ENCODE data around the gene LRRC8E.

Gene LRRC8E

DNA sequence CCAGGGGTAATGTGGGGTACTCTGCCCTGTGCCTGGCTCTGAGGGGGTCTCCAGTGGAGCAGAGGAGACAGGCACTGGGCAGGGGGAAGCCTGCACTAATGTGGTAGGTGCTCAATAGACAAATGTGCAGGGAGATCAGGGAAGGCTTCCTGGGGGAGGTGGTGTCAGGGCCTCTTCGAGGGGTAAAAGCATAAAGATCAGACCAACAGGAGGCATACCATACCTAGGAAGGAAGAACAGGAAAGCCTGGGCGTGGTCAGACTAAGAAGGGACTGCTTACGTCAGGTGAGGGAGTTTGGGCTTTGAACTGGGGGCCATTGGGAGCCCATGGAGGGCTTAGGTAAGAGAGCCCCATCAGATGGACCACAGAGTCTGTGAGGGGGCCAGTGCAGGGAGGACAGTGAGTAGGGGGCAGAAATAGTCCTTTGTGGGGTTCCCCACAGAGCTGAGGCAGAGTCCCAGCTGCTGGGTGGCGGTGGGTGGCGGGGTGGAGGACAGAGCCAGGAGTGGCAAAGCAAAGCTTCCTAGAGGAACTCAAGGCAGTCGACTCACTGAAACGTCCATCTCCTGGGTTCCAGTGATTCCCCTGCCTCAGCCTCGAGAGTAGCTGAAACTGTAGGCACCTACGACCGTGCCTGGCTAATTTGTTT is 22.9 kb upstream of the LRRC8E start:
- peak in 3 of 10 donors; percentile 47 to 65 (median 52) for DNase-seq
- intact Hi-C loops (cut with DNase I): no loop called here

DNA sequence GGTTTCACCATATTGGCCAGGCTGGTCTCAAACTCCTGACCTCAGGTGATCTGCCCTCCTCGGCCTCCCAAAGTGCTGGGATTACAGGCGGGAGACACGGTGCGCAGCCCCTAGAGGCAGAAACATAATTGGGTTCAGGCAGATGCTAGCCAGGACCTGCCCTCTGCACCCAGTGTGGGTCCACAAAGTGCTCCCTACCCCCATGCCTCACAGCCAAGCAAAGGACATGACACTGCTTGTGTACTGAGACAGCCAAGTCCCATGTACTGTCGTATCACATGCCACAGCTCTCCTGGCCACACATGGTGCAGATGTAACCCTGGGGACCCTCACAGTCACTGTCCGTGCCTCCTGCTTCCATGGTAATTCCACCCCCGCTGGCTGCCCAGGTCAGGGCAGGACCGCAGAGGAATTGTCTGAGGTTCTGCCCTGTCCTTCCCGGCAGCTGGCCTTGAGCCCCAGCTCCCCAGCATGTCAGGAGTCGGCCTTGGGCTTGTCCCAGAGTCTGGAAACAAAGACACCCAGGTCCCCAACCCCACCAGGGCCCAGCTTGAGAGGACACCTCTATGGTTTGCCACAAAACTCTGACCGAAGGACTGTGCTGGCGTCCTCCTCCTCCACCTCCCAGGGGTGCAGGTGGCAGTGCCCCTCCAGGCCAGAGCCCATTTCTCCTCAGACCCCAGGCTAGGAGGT is 21.8 kb upstream of the LRRC8E start:
- peak in 3 of 10 donors; percentile 45 to 80 (median 73) for DNase-seq
- intact Hi-C loops (cut with DNase I): no loop called here

DNA sequence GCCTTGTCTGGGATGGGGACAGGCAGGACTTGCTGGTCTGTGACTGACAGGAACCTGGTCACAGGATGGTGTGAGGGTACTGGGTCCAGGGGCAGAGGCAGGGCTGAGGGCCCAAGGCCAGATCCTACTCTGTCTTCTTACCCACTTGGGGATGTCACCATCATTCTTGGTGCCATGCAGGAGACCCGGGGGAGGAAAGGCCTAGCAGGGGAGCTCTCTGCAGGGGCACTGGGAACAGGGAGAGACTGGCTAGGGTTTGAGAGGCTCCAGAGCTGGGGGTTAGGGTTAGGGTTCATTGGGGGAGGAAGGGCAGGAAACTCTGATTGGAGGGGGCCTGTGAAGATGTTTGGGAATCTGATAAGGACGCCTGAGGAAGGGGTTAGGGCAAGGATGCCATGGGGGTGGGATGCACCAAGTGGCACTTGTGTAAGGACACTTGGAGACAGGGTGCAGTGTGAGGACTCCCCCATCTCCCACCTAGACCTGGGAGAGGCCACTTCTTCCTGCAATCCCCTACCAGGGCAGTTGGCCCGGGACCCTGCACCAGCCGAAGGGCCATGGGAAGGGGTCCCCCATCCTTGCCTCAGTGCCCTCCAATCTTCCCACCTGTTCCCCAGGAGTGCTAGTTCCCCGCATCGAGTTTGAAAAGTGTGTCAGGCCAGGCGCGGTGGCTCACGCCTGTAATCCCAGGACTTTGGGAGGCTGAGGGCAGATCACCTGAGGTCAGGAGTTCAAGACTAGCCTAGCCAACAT is 21.0 kb upstream of the LRRC8E start:
- DNase-seq: peak in 2 of 10 donors; percentile 21 to 84
- intact Hi-C loops (cut with DNase I): no loop called here

DNA sequence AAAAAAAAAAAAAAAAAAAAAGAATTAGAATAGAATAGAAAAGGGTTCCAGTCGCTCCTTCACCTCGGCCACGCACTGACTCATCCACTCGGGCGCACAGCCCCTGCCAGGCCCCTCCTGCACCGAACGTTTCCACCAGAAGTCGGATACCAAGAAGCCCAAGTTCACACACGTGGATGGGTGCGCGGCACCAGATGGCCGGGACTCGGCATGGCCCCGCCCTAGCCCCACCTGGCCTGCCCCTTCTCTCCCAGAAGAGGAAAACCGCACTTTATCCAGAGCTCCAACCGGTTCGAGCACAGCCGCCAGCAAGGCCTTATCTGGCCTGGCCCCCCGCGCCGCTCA is 20.0 kb upstream of the LRRC8E start:
- peak in 1 of 10 donors; percentile 88 for DNase-seq
- intact Hi-C loops (cut with DNase I): no loop called here

DNA sequence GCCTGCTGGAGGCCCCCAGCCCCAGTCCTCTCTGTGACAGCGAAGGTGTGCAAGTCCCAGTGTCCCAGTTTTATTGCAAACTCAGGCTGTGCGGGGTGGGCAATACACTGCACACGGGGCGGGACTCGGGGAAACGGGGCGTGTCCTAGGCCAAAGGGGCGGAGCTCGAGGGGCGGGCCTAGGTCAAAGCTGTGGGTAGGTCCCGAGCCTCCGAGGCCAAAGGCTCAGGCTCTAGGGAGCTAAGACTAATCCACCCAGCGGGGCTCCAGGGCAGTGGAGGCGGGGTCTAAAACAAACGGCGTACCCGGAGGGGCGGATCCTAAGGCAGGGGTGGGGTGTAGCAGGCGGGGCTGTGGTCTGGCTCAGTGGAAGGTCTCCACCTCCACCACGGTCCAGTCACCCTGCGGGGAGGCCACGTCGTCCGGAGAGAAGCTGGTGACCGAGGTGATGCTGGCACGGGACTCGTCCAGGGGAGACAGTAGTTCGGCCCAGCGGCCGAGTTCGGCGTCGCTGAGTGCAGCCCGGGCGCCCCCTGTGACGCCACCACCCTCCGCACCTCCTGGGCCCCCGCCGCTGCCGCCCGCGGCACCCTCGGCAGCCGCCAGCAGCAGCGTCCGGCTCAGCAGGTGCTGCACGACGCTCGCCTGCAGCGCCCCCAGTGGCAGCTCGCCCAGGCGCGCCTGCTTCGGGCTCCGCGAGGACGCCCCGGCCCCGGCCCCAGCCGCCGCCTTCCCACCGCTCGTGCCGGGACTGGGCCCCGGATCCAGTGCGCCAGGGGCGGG is 19.4 kb upstream of the LRRC8E start:
- intact Hi-C loops (cut with DNase I): no loop called here

DNA sequence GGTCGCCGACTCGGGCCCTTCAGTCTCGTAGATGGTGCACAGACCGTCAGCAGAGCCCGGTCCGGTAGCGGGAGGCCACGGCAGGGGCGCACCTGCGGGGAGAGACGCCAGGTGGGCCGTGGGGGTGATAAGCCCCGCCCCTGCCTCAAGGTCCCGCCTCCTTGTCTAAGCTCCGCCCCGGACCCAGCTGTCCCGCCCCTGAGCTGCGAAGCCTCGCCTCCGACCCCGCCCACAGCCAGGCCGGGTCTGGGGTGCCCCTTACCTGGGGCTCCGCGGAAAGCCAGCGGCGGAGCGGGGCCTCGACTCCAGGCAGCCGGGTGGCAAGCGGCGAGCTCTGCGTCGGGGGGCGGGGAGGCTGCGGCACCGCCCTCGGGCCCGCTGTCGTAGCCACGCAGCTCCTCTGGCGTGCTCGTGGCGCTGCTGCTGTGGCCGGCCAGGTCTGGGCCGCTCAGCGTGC is 18.8 kb upstream of the LRRC8E start:
- DNase-seq: peak in 7 of 10 donors; percentile 42 to 95 (median 60)
- intact Hi-C loops (cut with DNase I): no loop called here

More for the DNA sequence above, 19.4 kb upstream of the LRRC8E start:
- peak in 6 of 10 donors; percentile 51 to 95 (median 63) for DNase-seq

DNA sequence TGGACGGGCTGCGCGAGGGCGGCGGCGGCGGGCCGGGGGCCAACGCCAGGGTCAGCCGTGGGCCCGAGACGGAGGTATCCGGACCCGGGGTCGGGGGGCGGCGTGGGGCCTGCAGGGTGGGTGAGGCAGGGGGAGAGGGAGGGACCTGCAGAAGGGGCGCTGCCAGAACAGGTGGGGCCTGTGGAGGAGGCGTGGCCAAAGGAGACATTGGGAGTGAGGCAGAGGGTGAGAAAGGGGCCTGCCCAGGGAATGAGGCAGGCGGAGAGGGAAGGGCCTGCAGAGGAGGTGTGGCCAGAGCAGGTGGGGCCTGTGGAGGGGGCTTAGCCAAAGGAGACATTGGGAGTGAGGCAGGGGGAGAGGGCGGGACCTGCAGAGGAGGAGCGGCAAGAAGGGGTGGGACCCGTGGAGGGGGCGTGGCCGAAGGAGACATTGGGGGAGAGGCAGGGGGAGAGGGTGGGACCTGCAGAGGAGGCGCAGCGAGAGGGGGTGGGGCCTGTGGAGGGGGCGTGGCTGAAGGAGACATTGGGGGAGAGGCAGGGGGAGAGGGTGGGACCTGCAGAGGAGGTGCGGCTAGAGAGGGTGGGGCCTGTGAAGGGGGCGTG is 18.3 kb upstream of the LRRC8E start:
- intact Hi-C loops (cut with DNase I): no loop called here
- peak in 3 of 10 donors; percentile 50 to 90 (median 85) for DNase-seq

DNA sequence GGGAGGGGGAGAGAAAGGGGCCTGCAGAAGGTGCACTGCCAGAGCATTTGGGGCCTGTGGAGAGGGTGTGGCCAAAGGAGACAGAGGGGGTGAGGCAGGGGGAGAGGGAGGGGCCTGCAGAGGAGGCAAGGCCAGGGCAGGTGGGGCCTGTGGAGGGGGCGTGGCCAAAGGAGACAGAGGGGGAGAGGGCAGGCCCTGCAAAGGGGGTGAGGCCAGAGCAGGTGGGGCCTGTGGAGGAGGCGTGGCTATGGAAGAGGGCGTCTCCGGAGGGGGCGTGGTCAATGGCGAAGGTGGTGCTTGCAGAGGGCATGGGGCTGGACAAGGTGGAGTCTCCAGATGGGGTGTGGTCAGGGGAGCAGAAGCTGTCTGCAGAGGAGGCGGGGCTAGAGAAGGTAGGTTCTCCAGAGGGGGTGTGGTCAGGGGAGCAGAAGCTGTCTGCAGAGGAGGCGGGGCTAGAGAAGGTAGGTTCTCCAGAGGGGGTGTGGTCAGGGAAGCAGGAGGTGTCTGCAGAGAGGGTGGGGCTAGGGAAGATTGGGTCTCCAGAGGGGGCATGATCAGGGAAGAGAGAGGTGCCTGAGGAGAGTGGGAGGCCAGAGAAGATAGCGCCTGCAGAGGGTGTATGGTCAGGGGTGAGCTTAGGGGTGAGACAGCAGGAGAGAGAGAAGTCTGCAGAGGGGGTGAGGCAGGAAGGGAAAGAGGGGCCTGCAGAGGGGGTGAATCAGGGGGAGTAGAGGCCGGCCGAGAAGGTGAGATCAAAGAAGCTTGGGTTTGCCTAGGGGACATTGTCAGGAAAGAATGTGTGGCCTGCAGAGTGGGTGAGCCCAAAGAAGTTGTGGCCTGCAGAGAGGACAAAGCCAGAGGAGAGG is 17.5 kb upstream of the LRRC8E start:
- intact Hi-C loops (cut with DNase I): no loop called here
- DNase-seq: peak in 4 of 10 donors; percentile 35 to 94 (median 80)

DNA sequence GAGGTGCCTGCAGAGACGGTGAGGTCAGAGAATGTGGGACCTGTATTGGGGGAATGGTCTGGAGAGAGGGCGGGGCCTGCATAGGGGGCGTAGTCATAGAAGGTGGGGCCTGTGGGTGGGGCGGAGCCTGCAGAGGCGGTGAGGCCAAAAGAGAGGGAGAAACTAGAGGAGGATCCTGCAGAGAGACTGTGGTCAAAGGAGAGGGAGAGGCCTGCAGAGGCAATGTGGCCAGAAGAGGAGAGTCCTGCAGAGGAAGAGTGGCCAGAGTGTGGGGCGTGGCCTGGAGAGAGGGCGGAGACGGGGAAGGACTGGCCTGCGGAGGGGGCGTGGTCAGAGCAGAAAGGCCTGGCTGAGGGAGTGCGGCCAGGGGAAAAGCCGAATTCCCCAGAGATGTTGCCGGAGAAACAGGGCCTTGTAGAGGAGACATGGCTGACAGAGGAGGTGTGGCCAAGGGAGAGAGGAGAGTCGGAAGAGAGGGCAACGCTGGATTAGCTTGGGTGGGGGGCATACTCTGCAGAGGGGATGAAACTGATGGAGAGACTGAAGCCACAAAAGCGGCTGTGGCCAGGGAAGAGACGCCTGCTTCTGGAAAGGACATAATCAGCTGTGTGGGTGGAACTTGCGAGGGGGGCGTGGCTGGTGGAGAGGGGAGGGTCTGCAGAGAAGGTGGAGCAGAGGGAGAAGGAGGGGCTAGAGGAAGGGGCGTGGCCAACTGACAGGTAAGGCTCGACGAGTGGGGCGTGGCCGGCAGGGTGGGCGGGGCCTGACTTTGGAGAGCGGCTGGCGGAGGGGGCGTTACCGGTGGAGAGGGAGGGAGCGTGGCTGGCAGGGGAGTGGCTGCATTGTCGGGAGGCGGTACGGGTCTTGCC is 16.6 kb upstream of the LRRC8E start:
- peak in 7 of 10 donors; percentile 68 to 95 (median 71) for DNase-seq
- intact Hi-C loops (cut with DNase I): no loop called here

DNA sequence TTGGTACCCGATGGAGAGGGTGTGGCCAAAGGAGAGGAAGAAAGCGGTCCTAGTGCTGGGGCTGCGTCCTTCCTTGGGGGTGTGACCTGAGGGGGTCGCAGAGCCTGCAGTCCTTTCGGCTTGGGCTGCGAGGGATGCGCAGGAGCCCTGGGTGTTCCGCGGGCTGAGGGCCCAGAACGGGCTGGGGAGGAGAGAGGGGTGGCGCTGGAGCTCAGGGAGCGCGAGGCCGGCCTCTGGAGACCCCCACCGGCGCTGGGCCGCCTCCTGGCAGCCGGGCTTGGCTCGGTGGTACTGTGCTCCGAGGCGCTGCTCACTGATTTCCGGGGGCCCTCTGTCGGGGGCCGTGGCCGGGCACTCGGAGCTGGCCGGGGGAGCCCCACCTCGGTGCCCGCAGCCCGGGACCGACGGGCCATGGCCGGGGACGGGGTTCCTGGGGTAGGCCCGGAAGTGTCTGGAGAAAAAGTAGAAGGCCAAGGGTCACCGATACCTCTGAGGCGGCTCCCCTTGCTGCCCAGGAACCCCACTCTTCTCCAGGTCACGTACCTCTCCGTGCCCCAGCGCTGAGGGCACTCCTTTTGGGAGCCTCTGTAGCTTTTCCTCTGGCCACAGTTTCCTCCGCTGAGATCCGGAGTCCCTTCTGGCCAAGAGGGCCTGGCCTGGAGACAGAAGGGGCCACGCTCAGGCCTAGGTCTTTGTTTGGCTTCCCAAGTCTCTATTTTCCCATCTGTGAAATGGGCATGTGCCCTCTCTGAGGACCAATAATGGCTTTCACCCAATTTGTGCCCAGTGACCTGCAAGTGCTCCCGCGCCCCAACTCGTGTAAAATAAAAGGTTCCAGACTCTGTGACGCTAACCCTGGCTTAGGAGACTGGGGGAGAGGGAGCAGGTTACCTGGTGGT is 15.8 kb upstream of the LRRC8E start:
- intact Hi-C loops (cut with DNase I): no loop called here
- DNase-seq: peak in 1 of 10 donors; percentile 77

DNA sequence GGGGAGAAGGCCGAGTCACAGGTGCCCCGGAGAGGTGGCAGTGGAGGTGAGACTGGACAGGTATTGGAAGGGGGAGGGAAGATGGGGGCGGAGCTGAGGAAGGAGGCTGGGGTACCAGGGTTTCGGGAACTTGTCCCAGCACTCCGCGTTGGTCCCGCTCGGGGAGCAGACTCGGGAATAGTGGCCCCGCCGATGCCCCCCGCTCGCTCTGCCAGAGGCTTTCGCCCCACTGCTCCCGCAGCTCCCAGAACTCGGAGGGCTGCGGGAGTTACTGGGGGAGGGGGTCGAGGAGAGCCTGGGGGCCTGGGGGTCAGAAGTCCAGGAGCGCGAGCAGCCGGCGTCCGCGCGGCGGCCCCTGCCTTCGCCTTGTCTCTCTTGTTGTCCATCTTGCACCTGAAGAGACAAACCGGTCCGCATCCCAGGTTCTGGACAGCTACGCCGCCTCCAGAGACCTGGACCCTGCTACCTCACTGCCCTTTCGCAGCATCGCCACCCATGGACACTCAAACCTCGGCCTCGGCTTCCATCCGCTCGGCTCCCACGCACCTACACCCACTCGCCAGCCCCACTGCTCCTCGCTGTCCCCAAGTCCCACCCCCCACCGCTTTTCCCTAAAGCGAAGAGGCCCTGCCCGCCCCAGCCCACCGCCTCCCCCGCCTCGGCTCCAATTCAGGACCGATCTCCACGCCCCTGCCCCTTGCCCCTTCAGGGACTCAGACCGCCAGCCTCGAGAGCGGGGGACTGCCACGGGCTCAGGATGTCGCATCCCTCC is 14.8 kb upstream of the LRRC8E start:
- peak in 1 of 10 donors; percentile 46 for DNase-seq
- intact Hi-C loops (cut with DNase I): no loop called here

DNA sequence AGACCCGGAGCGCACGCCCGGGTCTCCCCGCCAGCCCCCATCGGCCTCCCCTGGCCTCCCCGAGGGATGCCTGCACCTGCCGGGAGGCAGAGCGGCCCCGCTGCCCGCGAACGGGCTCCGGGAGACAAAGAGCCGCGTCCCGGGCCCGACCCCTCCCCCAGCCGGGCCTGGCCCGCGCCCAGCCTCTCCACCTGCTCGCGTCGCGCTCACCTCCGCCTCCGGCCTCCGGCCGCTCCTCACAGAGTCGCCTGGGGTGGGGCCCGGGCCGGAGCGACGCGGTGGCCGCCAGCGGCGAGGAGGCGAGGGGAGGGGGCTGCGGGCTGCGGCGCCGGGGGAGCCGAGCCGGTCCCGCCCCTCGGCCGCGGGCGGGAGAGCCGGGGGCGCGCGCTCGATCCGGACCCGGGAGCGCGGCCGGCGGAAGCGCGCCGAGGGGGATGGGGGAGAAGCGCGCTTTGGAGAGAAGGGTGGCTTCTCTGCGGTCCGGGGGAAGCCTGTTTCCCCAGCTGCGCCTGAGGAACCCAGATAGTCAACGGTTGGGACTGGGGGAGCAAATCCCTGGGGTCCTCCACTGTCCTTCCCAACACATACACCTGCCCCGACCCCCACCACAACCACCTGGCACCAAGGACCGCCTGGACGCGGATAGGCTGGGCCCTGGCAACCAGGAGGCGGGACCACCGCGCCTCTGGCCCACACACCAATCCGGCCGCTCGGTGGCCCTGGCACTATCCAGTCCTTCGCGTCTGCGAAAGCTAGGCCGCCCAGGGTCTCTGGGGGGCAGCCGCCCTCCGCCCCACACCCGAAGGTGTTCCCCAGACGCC is 14.0 kb upstream of the LRRC8E start, which contains the start of gene PRR36:
TSS of gene PRR36 (minus strand) at position 315 of the 821 bp plus-strand sequence. CDS start 701 bp downstream, outside the sequence.
- peak in 9 of 10 donors; percentile 44 to 97 (median 83) for DNase-seq
- intact Hi-C loops (cut with DNase I): no loop called here

DNA sequence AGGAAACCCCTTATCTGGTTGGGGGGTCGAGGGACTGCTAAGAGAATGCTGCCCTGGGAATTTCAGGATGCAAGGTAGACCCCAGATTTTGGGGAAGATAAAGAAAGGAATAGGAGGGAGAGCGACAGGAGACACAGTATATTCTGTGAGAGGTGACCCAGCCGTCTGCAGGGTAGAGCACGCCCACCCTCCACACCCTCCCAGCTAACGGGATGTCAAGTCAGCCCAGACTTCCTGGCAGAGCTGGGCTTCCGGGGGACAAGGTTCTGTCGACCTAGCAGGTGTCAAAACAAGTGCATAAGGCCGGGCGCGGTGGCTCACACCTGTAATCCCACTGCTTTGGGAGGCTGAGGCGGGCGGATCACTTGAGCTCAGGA is 13.4 kb upstream of the LRRC8E start:
- DNase-seq: no peak

DNA sequence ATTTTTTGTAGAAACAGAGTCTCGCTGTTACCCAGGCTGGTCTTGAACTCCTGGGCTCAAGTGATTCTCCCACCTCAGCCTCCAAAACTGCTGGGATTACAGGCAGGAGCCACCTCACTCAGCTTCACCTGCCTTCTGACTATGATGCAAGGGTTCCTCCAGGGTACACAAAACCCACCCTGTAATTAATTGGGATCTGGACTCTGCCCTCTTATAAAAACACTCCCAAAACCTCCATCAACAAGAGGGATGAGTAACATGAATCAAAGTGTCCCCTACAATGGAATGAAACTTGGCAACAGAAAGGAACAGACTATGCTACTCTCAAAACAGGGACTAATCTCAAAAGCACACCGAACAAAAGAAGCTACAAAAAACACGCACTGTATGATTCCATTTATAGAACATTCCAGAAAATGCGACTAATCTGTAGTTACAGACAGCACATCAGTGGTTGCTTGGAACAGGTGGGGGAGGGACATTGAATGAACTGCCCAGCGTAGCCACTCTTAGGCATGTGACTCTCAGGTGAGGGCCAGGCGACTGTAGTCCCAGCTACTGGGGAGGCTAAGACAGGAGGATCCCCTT is 11.0 kb upstream of the LRRC8E start:
- DNase-seq: no peak
- intact Hi-C loops (cut with DNase I): no loop called here

More for the DNA sequence above, 13.4 kb upstream of the LRRC8E start:
- intact Hi-C loops (cut with DNase I): no loop called here
